Measurements from ENCODE around the gene THSD4. TPM values are rescaled to one million over a fixed set of nuclear protein-coding genes. Genes with fewer than 3 reads are reported as not detected.

THSD4 gene
- total and polyA plus RNA-seq, 7 donors, result 0.21 to 3.1 (median 1.8) TPM

GRCh38 chr15:71440489-71441110 is 325.3 kb downstream of the THSD4 start:
- DNase-seq (no peak), ATAC-seq (peak; percentile 49 to 81 (median 60))
- H3K4me3 ChIP-seq, result no peak overlapping the region
- H3K4me1 ChIP-seq, result no peaks in the 10 kb centered on the region
- no peak overlapping the region for H3K27ac ChIP-seq
- H3K36me3 ChIP-seq (ENCODE audit: insufficient read depth in 1 of 2, low read depth in 1 of 2), result no peaks in the 10 kb centered on the region
- TF ChIP-seq CTCF (IDR thresholded peaks at IDR 0.05), result peak; percentile 68
- intact Hi-C loops (cut with DNase I), result loop anchor here (2.0 to 10.0 kb wide), 4 partner anchors 326 to 428 kb away; partner anchors contain the start of gene THSD4 (in 1 of the 2)
- no peaks in the 10 kb centered on the region for H3K9me3 ChIP-seq
- WGBS, 3 donors, result 0 to 4% (median 1%) methylated on average over 3 of the region's 3 CpGs
- no peaks in the 10 kb centered on the region for H3K27me3 ChIP-seq (ENCODE audit: insufficient read depth in 3 of 3, low read length in 2 of 3)

GRCh38 chr15:71443538-71443937 is 328.3 kb downstream of the THSD4 start:
- intact Hi-C loops (cut with DNase I), result loop anchor here (5.0 to 10.0 kb wide), 3 partner anchors 331 to 431 kb away; no protein-coding TSS in a partner anchor
- ATAC-seq (peak in 3 of 4 donors; percentile 34 to 68 (median 60)), DNase-seq (peak; percentile 41 to 68)
- 17 to 23% (median 21%) methylated on average over 4 of the region's 4 CpGs for WGBS, 3 donors
- H3K4me1 ChIP-seq, result no peaks in the 10 kb centered on the region
- no peaks in the 10 kb centered on the region for H3K36me3 ChIP-seq (ENCODE audit: insufficient read depth in 1 of 2, low read depth in 1 of 2)
- no peak overlapping the region for H3K4me3 ChIP-seq
- no peaks in the 10 kb centered on the region for H3K9me3 ChIP-seq
- no peak overlapping the region for H3K27ac ChIP-seq
- H3K27me3 ChIP-seq (ENCODE audit: insufficient read depth in 3 of 3, low read length in 2 of 3), result no peaks in the 10 kb centered on the region
- TF ChIP-seq CTCF (IDR thresholded peaks at IDR 0.05), result peak; percentile 80

GRCh38 chr15:71444032-71444810 is 328.9 kb downstream of the THSD4 start:
- no peak overlapping the region for H3K4me3 ChIP-seq
- peaks cover 4% of the 10 kb centered on the region for H3K4me1 ChIP-seq
- TF ChIP-seq CTCF (IDR thresholded peaks at IDR 0.05), result no peak
- DNase-seq (no peak), ATAC-seq (peak; percentile 50 to 75 (median 72))
- H3K36me3 ChIP-seq (ENCODE audit: insufficient read depth in 1 of 2, low read depth in 1 of 2), result no peaks in the 10 kb centered on the region
- H3K27me3 ChIP-seq (ENCODE audit: insufficient read depth in 3 of 3, low read length in 2 of 3), result no peaks in the 10 kb centered on the region
- H3K9me3 ChIP-seq, result no peaks in the 10 kb centered on the region
- 70 to 84% (median 72%) methylated on average over 7 of the region's 7 CpGs for WGBS, 3 donors
- intact Hi-C loops (cut with DNase I), result loop anchor here (5.0 to 10.0 kb wide), 3 partner anchors 332 to 432 kb away; no protein-coding TSS in a partner anchor
- H3K27ac ChIP-seq, result no peak overlapping the region

GRCh38 chr15:71444866-71445590 is 329.8 kb downstream of the THSD4 start:
- 84 to 91% (median 90%) methylated on average over 5 of the region's 5 CpGs for WGBS, 3 donors
- no peak for ATAC-seq
- Histone ChIP-seq H3K4me1 (peaks cover 5% of the 10 kb centered on the region), H3K27me3 (ENCODE audit: insufficient read depth in 3 of 3, low read length in 2 of 3) (no peaks in the 10 kb centered on the region), H3K4me3 (no peak overlapping the region), H3K36me3 (ENCODE audit: insufficient read depth in 1 of 2, low read depth in 1 of 2) (no peaks in the 10 kb centered on the region), H3K27ac (no peak overlapping the region), H3K9me3 (no peaks in the 10 kb centered on the region)
- TF ChIP-seq CTCF (IDR thresholded peaks at IDR 0.05), result no peak
- DNase-seq, result no peak
- intact Hi-C loops (cut with DNase I), result loop anchor here (5.0 to 10.0 kb wide), 4 partner anchors 333 to 433 kb away; no protein-coding TSS in a partner anchor
